NCI-H510A (cell line): Measurements from ENCODE around the gene SLC25A38.
"Not testable (repeated sequence)": the region's sequence is repeated elsewhere in the genome, so short reads cannot be mapped to it uniquely, and the experiment has no call there.

ENCODE experiments used
- DNase-seq: peaks from one replicate; lab custom pipeline; 2025; lab: John Stamatoyannopoulos, UW

The SLC25A38 gene

GRCh38 chr3:39407773-39408492, 24.8 kb downstream of the SLC25A38 start:
- DNase-seq, result no peak

DNA sequence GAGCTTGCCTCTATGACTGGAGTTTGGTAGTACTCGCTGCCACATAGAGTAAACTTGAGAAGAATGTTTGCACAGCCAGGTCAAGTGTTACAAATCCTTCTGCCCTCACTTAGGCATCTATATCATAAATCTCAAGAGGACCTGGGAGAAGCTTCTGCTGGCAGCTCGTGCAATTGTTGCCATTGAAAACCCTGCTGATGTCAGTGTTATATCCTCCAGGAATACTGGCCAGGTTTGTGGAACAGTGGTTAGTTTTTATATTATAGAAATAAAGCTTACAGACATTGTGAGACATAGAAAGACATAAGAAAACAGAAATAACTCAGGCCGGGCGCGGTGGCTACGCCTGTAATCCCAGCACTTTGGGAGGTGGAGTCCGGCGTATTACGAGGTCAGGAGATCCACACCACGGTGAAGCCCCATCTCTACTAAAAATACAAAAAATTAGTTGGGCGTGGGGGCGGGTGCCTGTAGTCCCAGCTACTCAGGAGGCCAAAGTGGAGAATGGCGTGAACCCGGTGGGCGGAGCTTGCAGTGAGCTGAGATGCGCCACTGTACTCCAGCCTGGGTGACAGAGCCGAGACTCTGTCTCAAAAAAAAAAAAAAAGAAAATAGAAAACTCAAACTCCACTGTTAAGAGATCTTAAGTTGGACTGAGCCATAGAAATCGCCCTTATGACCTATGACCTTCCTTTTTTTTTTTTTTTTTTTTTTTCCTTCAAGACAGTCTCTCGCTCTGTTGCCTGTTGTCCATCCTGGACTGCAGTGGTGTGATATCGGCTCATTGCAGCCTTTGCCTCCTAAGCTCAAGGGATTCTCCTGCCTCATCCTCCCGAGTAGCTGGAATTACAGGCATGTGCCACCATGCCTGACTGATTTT, 25.6 kb downstream of the SLC25A38 start:
- DNase-seq, result no peak

DNA sequence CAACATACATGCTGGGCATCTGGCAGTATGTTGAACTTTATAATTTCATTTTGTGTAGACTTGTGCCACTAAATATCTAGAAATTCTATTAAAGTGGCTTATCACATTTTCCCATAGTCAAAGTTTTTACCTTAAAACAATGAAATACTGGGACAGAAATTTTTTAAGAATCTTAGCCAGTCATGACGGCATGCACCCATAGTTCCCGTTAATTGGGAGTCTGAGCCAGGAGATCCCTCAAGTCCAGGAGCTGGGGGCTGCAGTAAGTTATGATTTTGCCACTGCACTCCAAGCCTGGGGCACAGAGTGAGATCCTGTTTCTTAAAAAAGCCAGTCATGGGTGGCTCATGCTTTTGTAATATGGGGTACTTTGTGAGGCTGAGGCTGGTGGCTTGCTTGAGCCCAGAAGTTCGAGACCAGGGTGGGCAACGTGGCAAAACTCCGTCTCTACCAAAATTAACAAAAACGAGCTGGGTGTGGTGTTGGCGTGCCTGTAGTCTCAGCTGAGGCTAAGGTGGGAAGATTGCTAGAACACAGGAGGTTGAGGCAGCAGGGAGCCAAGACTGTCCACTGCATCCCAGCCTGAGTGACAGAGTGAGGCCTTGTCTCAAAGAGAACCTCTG, 26.5 kb downstream of the SLC25A38 start:
- DNase-seq, result no peak

DNA sequence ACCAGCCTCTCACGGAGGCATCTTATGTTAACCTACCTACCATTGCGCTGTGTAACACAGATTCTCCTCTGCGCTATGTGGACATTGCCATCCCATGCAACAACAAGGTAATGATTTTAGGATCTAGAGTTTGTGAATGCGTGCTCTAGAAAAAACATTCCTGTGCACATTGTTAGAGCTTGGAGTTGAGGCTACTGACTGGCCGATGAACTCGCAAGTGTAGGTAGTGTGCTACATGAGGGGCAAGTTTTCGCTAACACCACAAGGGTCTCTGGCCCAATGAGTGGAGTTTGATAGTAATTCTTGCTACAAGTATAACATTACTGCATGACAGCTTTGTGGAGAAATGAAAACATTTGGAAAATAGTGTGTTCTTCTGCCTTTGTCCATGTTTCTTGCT, 27.7 kb downstream of the SLC25A38 start:
- no peak for DNase-seq

DNA sequence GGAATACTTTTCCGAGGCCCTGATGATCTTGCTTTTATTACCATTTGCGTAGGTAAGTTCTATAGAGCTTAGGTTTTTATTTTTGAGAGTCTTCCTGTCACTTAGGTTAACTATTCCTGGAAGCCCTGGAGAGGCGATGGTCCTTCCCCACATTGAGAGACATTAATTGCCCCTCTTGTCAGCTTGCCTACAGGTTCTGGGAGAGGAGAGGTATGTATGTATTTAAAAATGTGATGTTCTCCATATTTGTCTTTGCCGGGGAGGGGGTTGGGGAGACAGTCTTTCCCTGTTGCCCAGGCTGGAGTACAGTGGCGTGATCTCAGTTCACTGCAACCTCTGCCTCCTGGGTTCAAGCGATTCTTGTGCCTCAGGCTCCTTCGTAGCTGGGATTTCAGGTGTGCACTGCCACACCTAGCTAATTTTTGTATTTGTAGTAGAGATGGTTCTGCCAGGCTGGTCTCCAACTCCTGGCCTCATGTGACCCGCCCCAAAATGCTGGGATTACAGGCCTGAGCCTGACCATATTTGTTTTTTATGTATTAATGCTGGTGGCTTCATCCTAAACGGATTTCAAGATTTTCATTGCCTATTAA, 29.6 kb downstream of the SLC25A38 start:
- no peak for DNase-seq

DNA sequence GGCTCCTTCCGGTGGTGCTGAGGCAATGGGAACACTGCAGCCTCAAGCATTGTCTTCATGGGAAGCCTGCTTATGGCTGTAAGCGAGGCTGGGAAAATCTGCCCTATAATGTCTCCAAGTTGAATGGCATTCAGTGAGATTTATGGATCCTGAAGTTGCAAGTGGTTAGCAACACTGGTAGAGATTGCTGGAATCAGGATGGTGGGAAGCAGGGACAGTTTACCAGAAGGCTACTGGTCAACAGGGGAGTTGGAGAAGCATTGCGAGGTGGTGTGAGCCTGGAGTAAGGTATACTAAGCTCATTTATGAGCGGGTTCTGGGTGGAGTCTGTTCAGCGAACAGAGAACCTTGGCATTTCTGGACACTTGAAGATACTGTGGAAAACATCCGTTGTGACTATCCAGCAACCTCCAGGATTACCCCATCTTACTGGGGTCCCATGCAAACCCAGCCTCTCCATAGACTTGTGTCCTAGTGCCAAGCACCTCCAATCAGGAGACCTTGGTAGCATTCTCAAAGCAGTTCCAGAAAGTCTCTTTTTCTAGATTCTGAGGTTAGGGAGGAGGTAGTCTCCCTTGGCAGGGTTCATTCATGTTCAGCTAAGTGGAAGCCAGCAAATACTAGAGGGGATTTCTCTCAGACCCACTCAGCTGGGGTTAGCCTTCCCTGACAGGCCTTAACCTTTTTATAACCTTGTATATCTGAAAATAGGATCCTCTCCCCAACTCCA, 30.7 kb downstream of the SLC25A38 start:
- DNase-seq, result no peak

- no peak for DNase-seq
Measured at GRCh38 chr3:39414421-39414907, 31.3 kb downstream of the SLC25A38 start.

DNA sequence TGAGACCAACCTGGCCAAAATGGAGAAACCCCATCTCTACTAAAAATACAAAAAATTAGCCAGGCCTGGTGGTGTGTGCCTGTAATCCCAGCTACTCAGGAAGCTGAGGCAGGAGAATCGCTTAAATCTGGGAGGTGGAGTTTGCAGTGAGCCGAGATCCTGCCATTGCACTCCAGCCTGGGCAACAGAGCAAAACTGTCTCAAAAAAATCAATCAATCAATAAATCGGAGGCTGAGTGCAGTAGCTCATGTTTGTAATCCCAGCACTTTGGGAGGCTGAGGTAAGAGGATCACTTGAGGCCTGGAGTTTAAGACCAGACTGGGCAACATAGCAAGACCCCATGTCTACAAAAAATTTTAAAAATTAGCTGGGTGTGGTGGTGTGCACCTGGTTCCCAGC, 32.1 kb downstream of the SLC25A38 start:
- DNase-seq, result not testable (repeated sequence)

- no peak for DNase-seq
Measured at GRCh38 chr3:39415983-39416382, 32.8 kb downstream of the SLC25A38 start.

GRCh38 chr3:39416998-39417397, 33.8 kb downstream of the SLC25A38 start:
- not testable (repeated sequence) for DNase-seq

DNA sequence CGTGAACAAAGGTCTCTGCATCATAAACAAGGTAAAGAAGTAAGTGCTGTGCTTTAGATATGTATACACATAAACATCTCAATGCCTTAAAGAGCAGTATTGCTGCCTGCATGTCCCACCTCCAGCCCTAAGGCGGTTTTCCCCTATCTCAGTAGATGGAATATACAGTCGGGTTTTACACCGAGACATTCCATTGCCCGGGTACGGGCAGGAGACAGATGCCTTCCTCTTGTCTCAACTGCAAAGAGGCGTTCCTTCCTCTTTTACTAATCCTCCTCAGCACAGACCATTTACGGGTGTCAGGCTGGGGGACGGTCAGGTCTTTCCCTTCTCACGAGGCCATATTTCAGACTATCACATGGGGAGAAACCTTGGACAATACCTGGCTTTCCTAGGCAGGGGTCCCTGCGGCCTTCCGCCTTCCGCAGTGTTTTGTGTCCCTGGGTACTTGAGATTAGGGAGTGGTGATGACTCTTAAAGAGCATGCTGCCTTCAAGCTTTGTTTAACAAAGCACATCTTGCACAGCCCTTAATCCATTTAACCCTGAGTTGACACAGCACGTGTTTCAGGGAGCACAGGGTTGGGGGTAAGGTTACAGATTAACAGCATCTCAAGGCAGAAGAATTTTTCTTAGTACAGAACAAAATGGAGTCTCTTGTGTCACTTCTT, 35.5 kb downstream of the SLC25A38 start:
- DNase-seq, result not testable (repeated sequence)

GRCh38 chr3:39419742-39420315, 36.7 kb downstream of the SLC25A38 start:
- DNase-seq, result no peak

DNA sequence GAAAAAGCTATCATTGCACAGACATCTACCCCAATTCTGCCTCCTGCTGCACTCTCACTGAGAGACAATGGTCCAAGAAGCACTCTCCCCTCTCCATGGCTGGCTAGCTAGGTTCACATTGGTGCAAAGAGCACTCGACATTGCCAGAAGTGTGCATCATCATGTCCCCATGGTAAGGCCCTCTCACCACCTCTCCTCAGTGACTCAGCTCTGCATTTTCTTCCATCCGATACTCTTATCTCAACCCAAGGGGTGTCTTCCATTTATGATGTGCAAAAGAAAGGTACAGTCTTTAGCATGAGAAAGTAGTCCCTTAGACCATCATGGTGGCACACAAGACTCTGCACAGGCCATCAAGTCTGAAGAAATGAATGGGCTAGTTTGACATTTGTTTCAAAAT, 37.4 kb downstream of the SLC25A38 start:
- no peak for DNase-seq

DNA sequence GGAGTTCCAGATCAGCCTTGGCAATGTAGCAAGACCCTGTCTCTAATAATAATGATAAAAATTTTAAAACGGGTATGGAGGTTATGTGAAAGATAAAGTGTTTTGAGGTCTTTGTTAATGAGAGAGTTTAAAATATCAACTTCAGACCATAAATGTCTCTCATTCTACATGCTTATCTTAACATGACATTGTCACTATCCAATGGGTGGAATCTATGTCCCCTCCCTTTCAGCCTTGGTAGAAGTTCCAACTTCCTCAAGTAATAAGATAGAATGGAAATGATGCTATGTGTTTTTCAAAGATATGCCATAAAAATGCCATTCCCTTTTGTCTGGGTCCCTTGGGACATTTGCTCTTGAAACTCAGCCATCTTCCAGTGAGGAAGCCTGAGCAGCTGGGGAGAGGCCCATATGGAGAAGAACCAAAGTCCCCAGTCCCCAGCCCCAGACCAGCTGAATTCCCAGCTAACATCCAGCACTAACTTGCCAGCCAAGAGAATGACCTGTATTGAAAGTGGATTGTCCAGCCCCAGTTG, 40.3 kb downstream of the SLC25A38 start:
- no peak for DNase-seq

DNA sequence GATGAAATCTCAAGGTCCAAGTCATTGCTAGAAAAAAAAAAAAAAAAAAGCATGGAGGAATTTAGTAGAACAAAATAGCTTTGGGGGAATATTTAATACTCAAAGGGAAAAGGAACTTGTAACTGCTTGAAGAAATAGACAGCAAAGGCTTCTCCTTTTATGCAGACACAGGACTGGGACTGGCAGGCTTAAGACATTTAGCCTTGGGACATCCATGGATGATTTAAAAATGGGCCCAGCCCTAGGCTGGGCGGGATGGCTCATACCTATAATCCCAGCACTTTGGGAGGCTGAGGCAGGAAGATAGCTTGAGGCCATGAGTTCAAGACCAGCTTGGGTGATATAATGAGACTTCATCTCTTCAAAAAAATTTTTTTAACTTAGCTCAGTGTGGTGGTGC, 43.1 kb downstream of the SLC25A38 start:
- no peak for DNase-seq

GRCh38 chr3:39427506-39427905, 44.3 kb downstream of the SLC25A38 start:
- no peak for DNase-seq

GRCh38 chr3:39428745-39429201, 45.6 kb downstream of the SLC25A38 start:
- DNase-seq, result no peak

DNA sequence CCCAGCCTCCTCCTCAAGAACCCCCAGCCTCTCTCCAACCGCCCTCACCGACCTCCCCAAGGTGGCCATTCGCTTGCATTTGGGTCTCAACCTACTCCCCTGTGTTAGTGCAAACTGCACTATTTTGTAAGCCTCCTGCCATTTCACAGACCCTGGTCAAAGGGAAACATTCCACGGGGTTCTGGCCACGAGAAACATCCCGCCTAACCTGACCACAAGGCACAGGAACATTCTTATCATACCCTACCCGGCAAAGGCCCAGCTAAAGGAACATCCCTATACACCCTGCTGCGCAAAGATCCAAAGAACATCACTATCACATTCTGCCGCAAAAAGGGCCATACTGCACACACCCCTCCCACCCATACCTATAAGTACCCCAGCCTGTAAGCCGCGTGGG, 46.3 kb downstream of the SLC25A38 start:
- no peak for DNase-seq

DNA sequence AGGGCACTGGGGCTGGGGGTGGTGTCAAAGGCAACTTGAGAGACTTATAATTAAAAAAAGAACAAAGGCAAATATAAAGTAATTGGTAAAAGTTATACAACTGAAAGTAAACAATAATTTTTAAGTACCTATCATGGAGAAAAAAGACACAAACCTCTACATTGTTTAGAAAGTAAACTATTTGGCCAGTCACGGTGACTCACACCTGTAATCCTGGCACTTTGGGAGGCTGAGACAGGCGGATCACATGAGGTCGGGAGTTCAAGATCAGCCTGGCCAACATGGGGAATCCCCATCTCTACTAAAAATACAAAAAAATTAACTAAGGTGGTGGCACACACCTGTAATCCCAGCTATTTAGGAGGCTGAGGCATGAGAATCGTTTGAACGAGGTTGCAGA, 49.2 kb downstream of the SLC25A38 start:
- no peak for DNase-seq

DNA sequence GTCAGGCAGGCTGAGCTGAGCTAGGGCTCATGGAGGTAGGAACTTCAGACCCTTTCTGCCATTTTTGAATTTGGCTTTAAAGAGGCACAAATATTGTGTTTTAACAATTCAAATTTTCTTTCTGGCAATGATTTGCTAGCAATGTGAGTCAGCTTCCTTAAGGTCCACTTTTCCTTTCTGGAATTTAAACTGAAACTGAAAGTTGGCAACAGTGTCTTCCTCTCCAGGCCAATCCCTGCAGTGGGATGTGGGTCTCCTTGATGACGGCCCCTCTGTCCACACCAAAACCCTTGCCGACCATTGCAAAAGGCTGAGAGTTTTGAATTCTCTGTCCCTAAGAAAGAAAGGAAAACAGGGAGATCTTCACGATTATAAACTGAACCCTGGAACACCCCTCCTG, 50.5 kb downstream of the SLC25A38 start:
- no peak for DNase-seq
